HUES48 (cell line): ENCODE measurements around the gene EMX1.

ENCODE experiments used
- H3K27ac ChIP-seq: one replicate; pipeline ENCODE4 v1.7.0; 2013; ENCODE audit warnings: low read depth, low read length, inconsistent platforms
- H3K27me3 ChIP-seq: 2 replicates; pipeline ENCODE4 v1.6.1; 2013; ENCODE audit warnings: mild to moderate bottlenecking, low read length; ENCODE audit not compliant: control insufficient read depth, insufficient read depth
- H3K36me3 ChIP-seq: 2 replicates; pipeline ENCODE4 v1.6.1; 2013; ENCODE audit warnings: low read length; ENCODE audit not compliant: control insufficient read depth, insufficient read depth
- H3K4me1 ChIP-seq: 2 replicates; pipeline ENCODE4 v1.6.1; 2013; ENCODE audit warnings: mild to moderate bottlenecking, low read length; ENCODE audit not compliant: control insufficient read depth, insufficient read depth
- H3K4me3 ChIP-seq: 2 replicates; pipeline ENCODE4 v1.5.1; 2013; ENCODE audit warnings: mild to moderate bottlenecking, low read depth, low read length
- H3K9ac ChIP-seq: 2 replicates; pipeline ENCODE4 v1.6.1; 2013; ENCODE audit warnings: mild to moderate bottlenecking, low read depth, low read length, moderate library complexity
- H3K9me3 ChIP-seq: 2 replicates; pipeline ENCODE4 v1.6.1; 2013; ENCODE audit warnings: low read length; ENCODE audit not compliant: control insufficient read depth, insufficient read depth

EMX1 gene

GRCh38 chr2:72891091-72891818 lies 26.1 kb upstream of the EMX1 start:
- no peak overlapping the region for H3K27ac ChIP-seq

GRCh38 chr2:72892506-72893173 lies 24.7 kb upstream of the EMX1 start:
- no peaks in the 10 kb centered on the region for H3K36me3 ChIP-seq
- no peak overlapping the region for H3K4me3 ChIP-seq
- H3K27me3 ChIP-seq: peaks cover 55% of the 10 kb centered on the region
- no peak overlapping the region for H3K27ac ChIP-seq
- no peak overlapping the region for H3K9ac ChIP-seq
- H3K9me3 ChIP-seq: no peaks in the 10 kb centered on the region
- peaks cover 12% of the 10 kb centered on the region; the same call in 1 of the 2 replicates for H3K4me1 ChIP-seq

More at GRCh38 chr2:72891091-72891818, 26.1 kb upstream of the EMX1 start:
- Histone ChIP-seq H3K9ac (no peak overlapping the region), H3K4me3 (no peak overlapping the region), H3K27me3 (peaks cover 50% of the 10 kb centered on the region), H3K4me1 (peaks cover 16% of the 10 kb centered on the region), H3K9me3 (no peaks in the 10 kb centered on the region), H3K36me3 (no peaks in the 10 kb centered on the region)

GRCh38 chr2:72893594-72894319 lies 23.6 kb upstream of the EMX1 start:
- Histone ChIP-seq H3K4me3 (no peak overlapping the region), H3K9me3 (no peaks in the 10 kb centered on the region), H3K9ac (no peak overlapping the region), H3K27me3 (peaks cover 60% of the 10 kb centered on the region), H3K4me1 (peaks cover 12% of the 10 kb centered on the region; the same call in 1 of the 2 replicates), H3K36me3 (no peaks in the 10 kb centered on the region), H3K27ac (no peak overlapping the region)

- Histone ChIP-seq H3K36me3 (no peaks in the 10 kb centered on the region), H3K4me3 (no peak overlapping the region), H3K27ac (no peak overlapping the region), H3K9ac (no peak overlapping the region), H3K27me3 (peaks cover 64% of the 10 kb centered on the region), H3K4me1 (peaks cover 12% of the 10 kb centered on the region; the same call in 1 of the 2 replicates), H3K9me3 (no peaks in the 10 kb centered on the region)
Measured at GRCh38 chr2:72894514-72894913, 22.8 kb upstream of the EMX1 start.

GRCh38 chr2:72895154-72895553 lies 22.2 kb upstream of the EMX1 start:
- Histone ChIP-seq H3K27ac (no peak overlapping the region), H3K9ac (no peak overlapping the region), H3K4me1 (peaks cover 12% of the 10 kb centered on the region; the same call in 1 of the 2 replicates), H3K27me3 (peaks cover 66% of the 10 kb centered on the region), H3K9me3 (no peaks in the 10 kb centered on the region), H3K4me3 (no peak overlapping the region), H3K36me3 (no peaks in the 10 kb centered on the region)

GRCh38 chr2:72895759-72896281 lies 21.5 kb upstream of the EMX1 start:
- Histone ChIP-seq H3K9ac (no peak overlapping the region), H3K9me3 (no peaks in the 10 kb centered on the region), H3K4me1 (peaks cover 12% of the 10 kb centered on the region; the same call in 1 of the 2 replicates), H3K27ac (no peak overlapping the region), H3K27me3 (peaks cover 72% of the 10 kb centered on the region), H3K36me3 (no peaks in the 10 kb centered on the region), H3K4me3 (no peak overlapping the region)

GRCh38 chr2:72896446-72896845 lies 20.9 kb upstream of the EMX1 start:
- Histone ChIP-seq H3K27ac (no peak overlapping the region), H3K4me1 (peaks cover 12% of the 10 kb centered on the region; the same call in 1 of the 2 replicates), H3K4me3 (no peak overlapping the region), H3K9ac (no peak overlapping the region), H3K9me3 (no peaks in the 10 kb centered on the region), H3K36me3 (no peaks in the 10 kb centered on the region), H3K27me3 (peaks cover 78% of the 10 kb centered on the region)

- Histone ChIP-seq H3K36me3 (no peaks in the 10 kb centered on the region), H3K27ac (no peak overlapping the region), H3K4me3 (no peak overlapping the region), H3K9ac (no peak overlapping the region), H3K27me3 (peaks cover 87% of the 10 kb centered on the region), H3K9me3 (no peaks in the 10 kb centered on the region), H3K4me1 (peaks cover 12% of the 10 kb centered on the region; the same call in 1 of the 2 replicates)
Measured at GRCh38 chr2:72897785-72898584, 19.3 kb upstream of the EMX1 start.

GRCh38 chr2:72898585-72898906 lies 18.8 kb upstream of the EMX1 start:
- peaks cover 12% of the 10 kb centered on the region; the same call in 1 of the 2 replicates for H3K4me1 ChIP-seq
- H3K27me3 ChIP-seq: peaks cover 87% of the 10 kb centered on the region
- no peak overlapping the region for H3K4me3 ChIP-seq
- H3K9me3 ChIP-seq: no peaks in the 10 kb centered on the region
- no peak overlapping the region for H3K27ac ChIP-seq
- H3K9ac ChIP-seq: no peak overlapping the region
- no peaks in the 10 kb centered on the region for H3K36me3 ChIP-seq

- Histone ChIP-seq H3K27me3 (peaks cover 86% of the 10 kb centered on the region), H3K4me3 (no peak overlapping the region)
Measured at GRCh38 chr2:72900191-72900825, 17.0 kb upstream of the EMX1 start.

More at GRCh38 chr2:72900191-72900825, 17.0 kb upstream of the EMX1 start:
- Histone ChIP-seq H3K9me3 (no peaks in the 10 kb centered on the region), H3K36me3 (no peaks in the 10 kb centered on the region), H3K4me1 (peaks cover 6% of the 10 kb centered on the region; the same call in 1 of the 2 replicates), H3K9ac (no peak overlapping the region), H3K27ac (no peak overlapping the region)
